Choroid plexus epithelial cell (primary cell): Measurements from ENCODE around the gene SHB.

ENCODE experiments used
- DNase-seq: peaks from one replicate; pipeline ENCODE4 v3.0.0-alpha.2; 2010; ENCODE audit warnings: low read depth
- H3K4me3 ChIP-seq: 2 replicates; pipeline ENCODE4 v1.5.1; 2011; ENCODE audit warnings: low read depth, mild to moderate bottlenecking, control low read depth, low read length, moderate library complexity
- CTCF ChIP-seq: conservative IDR thresholded peaks from 2 replicates; pipeline ENCODE4 v1.5.1; 2011; ENCODE audit warnings: low read depth, mild to moderate bottlenecking, control low read depth, inconsistent platforms, low read length, moderate library complexity

SHB gene

GRCh38 chr9:37948417-37948980, 120.5 kb downstream of the SHB start:
- H3K4me3 ChIP-seq, result no peak overlapping the region
- DNase-seq, result no peak
- TF ChIP-seq CTCF, result no peak

GRCh38 chr9:37947977-37948376, 121.0 kb downstream of the SHB start:
- no peak for DNase-seq
- H3K4me3 ChIP-seq, result no peak overlapping the region
- no peak for TF ChIP-seq CTCF

- TF ChIP-seq CTCF, result no peak
- no peak overlapping the region for H3K4me3 ChIP-seq
- no peak for DNase-seq
Observed at GRCh38 chr9:37947471-37947870, 121.6 kb downstream of the SHB start.

GRCh38 chr9:37946971-37947370, 122.1 kb downstream of the SHB start:
- no peak overlapping the region for H3K4me3 ChIP-seq
- no peak for TF ChIP-seq CTCF
- DNase-seq, result no peak

DNA sequence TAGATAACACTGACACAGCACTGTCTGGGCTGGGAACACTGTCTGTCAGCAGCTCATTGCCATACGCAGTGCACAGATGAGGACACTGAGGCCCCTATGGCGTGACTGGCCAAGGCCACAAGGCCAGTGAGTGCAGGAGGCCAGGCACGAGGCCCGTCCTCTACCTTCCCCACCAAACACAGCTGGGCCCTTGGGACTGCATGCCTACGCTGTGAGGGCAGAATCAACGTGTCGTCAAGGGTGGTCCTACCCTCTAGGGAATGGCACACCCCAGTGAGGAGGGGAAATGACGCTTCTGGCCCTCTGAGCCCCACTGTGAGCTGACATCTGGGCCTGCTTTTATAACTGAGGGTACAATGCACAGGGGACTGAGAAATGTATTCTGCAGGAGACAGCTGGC, 123.0 kb downstream of the SHB start:
- no peak overlapping the region for H3K4me3 ChIP-seq
- DNase-seq, result no peak
- TF ChIP-seq CTCF, result no peak

DNA sequence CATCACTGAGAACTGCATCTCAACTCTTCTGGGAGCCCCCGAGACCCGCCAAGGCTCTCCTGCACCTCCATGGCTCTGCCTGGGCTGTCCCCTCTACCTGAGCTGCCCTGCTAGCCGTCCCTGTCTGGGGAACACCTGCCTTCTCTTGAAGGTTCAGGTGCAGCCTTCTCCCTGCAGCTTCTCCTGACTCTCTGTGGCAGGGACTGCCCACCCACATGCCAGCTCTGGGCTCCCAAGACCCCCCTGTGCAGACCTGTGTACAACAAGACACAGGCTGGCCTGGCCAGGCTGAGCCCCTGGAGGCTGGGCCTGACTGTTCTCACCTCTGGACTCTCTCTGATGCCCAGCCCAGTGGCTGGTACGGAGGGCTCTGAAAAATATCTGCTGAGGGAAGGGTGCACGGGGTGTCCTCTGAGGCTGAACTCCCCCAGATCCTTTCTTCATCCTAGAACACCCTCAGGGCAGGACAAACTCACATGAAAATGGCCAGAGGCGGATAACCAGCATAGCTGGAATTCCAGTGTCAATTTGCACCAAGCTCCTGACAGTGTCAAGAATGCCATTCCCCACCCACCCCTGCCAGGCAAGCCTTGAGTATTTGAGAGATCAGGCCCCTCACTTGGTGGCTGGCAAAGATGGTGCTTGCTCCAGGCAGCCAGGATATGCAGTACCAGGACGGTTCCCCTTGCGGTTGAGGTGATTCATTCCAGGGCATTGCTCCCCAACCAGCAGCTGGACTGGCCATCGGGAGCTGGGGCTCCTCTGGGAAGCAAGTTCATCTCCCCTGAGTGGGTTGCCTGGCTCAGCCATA, 124.2 kb downstream of the SHB start:
- no peak overlapping the region for H3K4me3 ChIP-seq
- peak; percentile 65 for DNase-seq
- TF ChIP-seq CTCF, result no peak

DNA sequence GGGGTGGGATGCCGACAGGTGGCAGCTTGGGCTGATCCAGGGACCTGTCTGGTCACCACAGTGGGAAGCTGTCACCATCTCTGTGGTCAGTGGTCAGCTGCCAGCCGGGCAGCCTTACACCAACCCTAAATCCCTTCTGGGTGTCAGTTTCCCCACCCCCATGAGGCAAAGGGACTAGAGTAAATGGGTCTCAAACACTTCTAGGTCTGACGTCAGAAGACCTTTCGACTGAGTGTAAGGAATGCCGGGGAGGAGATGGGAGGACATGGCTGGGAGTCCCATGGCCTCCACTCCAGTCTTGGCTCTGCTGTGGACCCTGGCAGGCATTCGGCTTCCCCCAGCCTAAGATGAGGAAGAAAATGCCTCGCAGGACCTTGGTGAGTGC, 124.8 kb downstream of the SHB start:
- H3K4me3 ChIP-seq, result no peak overlapping the region
- DNase-seq, result no peak
- TF ChIP-seq CTCF, result no peak
